Ovary (tissue), 9 donors: ENCODE results near the gene TBC1D5. TPM values are rescaled to one million over a fixed set of nuclear protein-coding genes. Genes with fewer than 3 reads are reported as not detected.

Experiments used
- DNase-seq, 5 donors: peaks; one replicate each; pipeline ENCODE4 v3.0.0-alpha.2; 2019 to 2020
- H3K27ac ChIP-seq, 2 donors: fragments of 200-600 bp; one replicate each; pipeline versions ENCODE4 v1.5.1 to v1.8.0; 2019 to 2022
- H3K27me3 ChIP-seq: fragments of 200-600 bp; one replicate; pipeline ENCODE4 v1.8.0; 2022
- H3K36me3 ChIP-seq: fragments of 200-600 bp; sonication (generic); one replicate; pipeline ENCODE4 v1.5.1; 2019
- H3K4me1 ChIP-seq: one replicate; pipeline ENCODE4 v1.8.1; 2013; ENCODE audit warnings: mild to moderate bottlenecking, moderate library complexity; ENCODE audit not compliant: insufficient read depth
- H3K4me3 ChIP-seq: fragments of 200-600 bp; sonication (generic); one replicate; pipeline ENCODE4 v1.5.1; 2017
- H3K9me3 ChIP-seq, 2 donors: fragments of 200-600 bp in 1 of 2; sonication (generic) in 1 of 2; one replicate each; pipeline versions ENCODE4 v1.5.1 to v1.8.1; 2013 to 2019; ENCODE audit warnings: mild to moderate bottlenecking in 1 of 2, moderate library complexity in 1 of 2
- CTCF ChIP-seq, 3 donors: fragments of 450-650 bp in 2 of 3; fragments of 200-600 bp in 1 of 3; IDR thresholded peaks; one replicate each; pipeline versions ENCODE4 v1.5.1 to v1.8.0; 2016 to 2022; ENCODE audit warnings: antibody characterized with exemption in 3 of 3, mild to moderate bottlenecking in 1 of 3
- EP300 ChIP-seq: sonication (generic); formaldehyde crosslinking; IDR thresholded peaks from one replicate; pipeline ENCODE4 v1.6.1; 2017; ENCODE audit warnings: antibody characterized with exemption
- POLR2A ChIP-seq: fragments of 450-650 bp; IDR thresholded peaks from one replicate; pipeline ENCODE4 v1.6.1; 2017; ENCODE audit warnings: antibody characterized with exemption, mild to moderate bottlenecking, moderate library complexity
- WGBS, 3 donors: extraction: QIAGEN DNeasy Blood & Tissue Kit in 1 of 3; methylation state at CpG; one replicate each; pipeline versions ENCODE4 v1.1.5 to v1.1.7; 2013 to 2017; 5-methylcytosine and 5-hydroxymethylcytosine counted together
- intact Hi-C, 4 donors: fragments of 100-400 bp; cut with DNase I; formaldehyde crosslinking; loops; one replicate each; pipeline versions ENCODE4 v1.11.0 to v1.15.1; 2022 to 2023
- polyA plus RNA-seq, 2 donors: library from polyadenylated mRNA; stranded (reverse); fragments of 200-250 nt in 1 of 2; fragments of 350-450 nt in 1 of 2; fragmentation: Illumina TruSeq in 1 of 2; extraction: RNeasy Lipid Tissue Mini Kit (QIAGEN cat#74804) in 1 of 2; gene quantifications; one replicate each; pipeline ENCODE4 v1.2.3, GENCODE V29; 2013 to 2014
- total RNA-seq, 7 donors: library from RNA; depleted of rRNA in 2 of 7; stranded (reverse); fragments of >200 nt in 2 of 7; fragmentation: NEBNext Ultra II Directional in 3 of 7; extraction: Animal tissue kit (Norgen Biotek cat#: 25700) in 3 of 7; gene quantifications; one replicate each; pipeline versions ENCODE4 v1.1.0 to v1.2.4, GENCODE V29; 2016 to 2023
- donor health status: DM: no; HTN: no; CAD: no; lungs with moderate emphysema.
- donor health status: DM: no; HTN: no; CAD: no.
- donor health status: Bipolar disorder and iron deficiency.
- donor health status: DM: yes; HTN: yes; CAD: no.
- donor health status: DM: no; HTN: no; CAD: no.
- donor health status: DM: yes; HTN: yes; CAD: no.

TBC1D5 gene
- total and polyA plus RNA-seq, 9 donors = 20.7 to 73.5 (median 61.0) TPM

GRCh38 chr3:17188378-17188777 lies 554.1 kb downstream of the TBC1D5 start:
- DNase-seq = no peak
- TF ChIP-seq EP300 (no peak), CTCF (IDR thresholded peaks at IDR 0.05) (no peak)
- intact Hi-C loops = no loop called here
- Histone ChIP-seq H3K4me1 (no peaks in the 10 kb centered on the region), H3K36me3 (no peaks in the 10 kb centered on the region), H3K4me3 (no peak overlapping the region), H3K27ac (no peak overlapping the region), H3K27me3 (no peaks in the 10 kb centered on the region), H3K9me3 (no peaks in the 10 kb centered on the region)
- WGBS, 3 donors = 85 to 97% (median 89%) methylated on average over 1 of the region's 1 CpG

GRCh38 chr3:17187589-17188184 lies 554.7 kb downstream of the TBC1D5 start:
- TF ChIP-seq EP300 (no peak), POLR2A (no peak), CTCF (IDR thresholded peaks at IDR 0.05) (no peak)
- 90 to 95% (median 95%) methylated on average over 6 of the region's 6 CpGs for WGBS, 3 donors
- Histone ChIP-seq H3K27me3 (no peaks in the 10 kb centered on the region), H3K36me3 (no peaks in the 10 kb centered on the region), H3K4me3 (no peak overlapping the region), H3K4me1 (no peaks in the 10 kb centered on the region), H3K27ac (no peak overlapping the region), H3K9me3 (no peaks in the 10 kb centered on the region)
- no peak for DNase-seq
- intact Hi-C loops = no loop called here

- Histone ChIP-seq H3K27me3 (no peaks in the 10 kb centered on the region), H3K4me1 (no peaks in the 10 kb centered on the region), H3K27ac (no peak overlapping the region), H3K9me3 (no peaks in the 10 kb centered on the region), H3K4me3 (no peak overlapping the region), H3K36me3 (no peaks in the 10 kb centered on the region)
- TF ChIP-seq POLR2A (no peak), CTCF (IDR thresholded peaks at IDR 0.05) (no peak)
- no peak for DNase-seq
- intact Hi-C loops = no loop called here
Observed at GRCh38 chr3:17183951-17184550, 558.4 kb downstream of the TBC1D5 start.

GRCh38 chr3:17182166-17182565 lies 560.3 kb downstream of the TBC1D5 start:
- Histone ChIP-seq H3K27ac (no peak overlapping the region), H3K4me3 (no peak overlapping the region), H3K4me1 (no peaks in the 10 kb centered on the region), H3K27me3 (no peaks in the 10 kb centered on the region), H3K36me3 (no peaks in the 10 kb centered on the region), H3K9me3 (no peaks in the 10 kb centered on the region)
- intact Hi-C loops = no loop called here
- no peak for TF ChIP-seq CTCF (IDR thresholded peaks at IDR 0.05)
- TF ChIP-seq EP300 = no peak
- TF ChIP-seq POLR2A = no peak
- 9 to 30% (median 13%) methylated on average over 5 of the region's 5 CpGs for WGBS, 3 donors
- DNase-seq = no peak
